Neural cell (in vitro differentiated cells): ENCODE measurements around the gene IL1RAP.

Experiments
- CTCF ChIP-seq: fragments of 450-650 bp; IDR thresholded peaks from 2 replicates; pipeline ENCODE4 v1.5.1; 2014; ENCODE audit warnings: antibody characterized with exemption, mild to moderate bottlenecking, moderate library complexity; ENCODE audit not compliant: poor library complexity, severe bottlenecking
- EP300 ChIP-seq: fragments of 450-650 bp; conservative IDR thresholded peaks from 2 replicates; pipeline ENCODE4 v1.6.1; 2014; ENCODE audit warnings: antibody characterized with exemption, mild to moderate bottlenecking, moderate library complexity; ENCODE audit not compliant: poor library complexity, severe bottlenecking
- EZH2 ChIP-seq: fragments of 200-600, 300-800 bp; shearing (Covaris generic), sonication (generic); IDR thresholded peaks from 2 replicates; pipeline ENCODE4 v1.6.1; 2014; ENCODE audit warnings: antibody characterized with exemption, low read length, borderline replicate concordance, mild to moderate bottlenecking; ENCODE audit not compliant: insufficient read depth, poor library complexity, severe bottlenecking
- POLR2AphosphoS5 ChIP-seq: IDR thresholded peaks from 2 replicates; pipeline ENCODE4 v1.6.1; 2012
- RAD21 ChIP-seq: fragments of 450-650 bp; conservative IDR thresholded peaks from 2 replicates; pipeline ENCODE4 v1.6.1; 2014; ENCODE audit warnings: antibody characterized with exemption, mild to moderate bottlenecking, moderate library complexity
- REST ChIP-seq: IDR thresholded peaks from 2 replicates; pipeline ENCODE4 v1.6.1; 2012; ENCODE audit warnings: borderline replicate concordance
- SMC3 ChIP-seq: fragments of 450-650 bp; conservative IDR thresholded peaks from 2 replicates; pipeline ENCODE4 v1.6.1; 2014; ENCODE audit warnings: antibody characterized with exemption, mild to moderate bottlenecking, moderate library complexity; ENCODE audit not compliant: poor library complexity
- TAF1 ChIP-seq: IDR thresholded peaks from 2 replicates; pipeline ENCODE4 v1.6.1; 2012; ENCODE audit warnings: low read depth

GRCh38 chr3:190631295-190631694 lies 117.4 kb downstream of the IL1RAP start:
- TF ChIP-seq CTCF (no peak), EZH2 (no peak), RAD21 (no peak), TAF1 (no peak), REST (no peak), POLR2AphosphoS5 (no peak), EP300 (no peak), SMC3 (no peak)
